HEK293 (cell line): ENCODE data around the gene KIF2C.

Experiments used
- CTCF ChIP-seq: fragments of 450-650 bp; formaldehyde crosslinking; IDR thresholded peaks from 2 replicates; pipeline ENCODE4 v1.5.1; 2016; ENCODE audit warnings: missing biosample characterization, missing genetic modification characterization
- FEZF1 ChIP-seq: fragments of 450-650 bp; formaldehyde crosslinking; IDR thresholded peaks from 2 replicates; pipeline ENCODE4 v1.5.1; 2016; ENCODE audit warnings: missing biosample characterization, missing genetic modification characterization
- REST ChIP-seq: fragments of 450-650 bp; formaldehyde crosslinking; IDR thresholded peaks from 2 replicates; pipeline ENCODE4 v1.5.1; 2016; ENCODE audit warnings: missing biosample characterization, missing genetic modification characterization
- ZNF121 ChIP-seq: fragments of 450-650 bp; formaldehyde crosslinking; IDR thresholded peaks from 2 replicates; pipeline ENCODE4 v1.5.1; 2016; ENCODE audit warnings: missing biosample characterization, missing genetic modification characterization

- TF ChIP-seq FEZF1 (tag by site-specific recombination) (no peak), REST (tag by site-specific recombination) (no peak), ZNF121 (no peak), CTCF (tag by site-specific recombination) (no peak)
Observed at GRCh38 chr1:44735992-44736391, 3.6 kb upstream of the KIF2C start.
